Calu3 (cell line): Measurements from ENCODE around the gene POLE3. TPM values are rescaled to one million over a fixed set of nuclear protein-coding genes. Genes with fewer than 3 reads are reported as not detected.

Experiments
- BruUV-seq: library from RNA; stranded (reverse); fragments of 400-500 nt; replicated peaks from 2 replicates; lab custom pipeline; 2021; lab: Mats Ljungman, UMichigan
- CTCF ChIA-PET: fragments of 300-600 bp; sonication (Branson Sonifier 250); formaldehyde crosslinking; loops from one replicate; lab custom pipeline; 2022; ENCODE audit warnings: antibody characterized with exemption; lab: Charles Lee
- DNase-seq: peaks from one replicate; pipeline ENCODE4 v3.0.0; 2022
- H3K27ac Mint-ChIP-seq: one replicate; pipeline ENCODE4 v1.8.0; 2022; ENCODE audit warnings: mixed read lengths; ENCODE audit not compliant: unreplicated experiment
- H3K27me3 Mint-ChIP-seq: one replicate; pipeline ENCODE4 v1.8.0; 2022; ENCODE audit warnings: mixed read lengths; ENCODE audit not compliant: unreplicated experiment
- H3K36me3 Mint-ChIP-seq: one replicate; pipeline ENCODE4 v1.8.0; 2022; ENCODE audit warnings: mild to moderate bottlenecking, moderate library complexity, mixed read lengths; ENCODE audit not compliant: insufficient read depth, unreplicated experiment
- H3K4me1 Mint-ChIP-seq: one replicate; pipeline ENCODE4 v1.8.0; 2022; ENCODE audit warnings: mild to moderate bottlenecking, low read depth, mixed read lengths; ENCODE audit not compliant: unreplicated experiment
- H3K4me3 Mint-ChIP-seq: one replicate; pipeline ENCODE4 v1.8.0; 2022; ENCODE audit warnings: mild to moderate bottlenecking, low read depth, moderate library complexity, mixed read lengths; ENCODE audit not compliant: unreplicated experiment
- H3K9me3 Mint-ChIP-seq: one replicate; pipeline ENCODE4 v1.8.0; 2022; ENCODE audit warnings: low read depth, mixed read lengths; ENCODE audit not compliant: unreplicated experiment
- intact Hi-C: fragments of 100-400 bp; cut with micrococcal nuclease; formaldehyde crosslinking; loops from one replicate; pipeline ENCODE4 v1.10.0; 2022; ENCODE audit not compliant: unreplicated experiment
- total RNA-seq: library from RNA; stranded (reverse); gene quantifications from 2 replicates; pipeline ENCODE4 v1.2.3, GENCODE V29; 2022
- TF ChIP-seq, protein P1 (sequence below): fragments of 200-600 bp; IDR thresholded peaks from one replicate; pipeline ENCODE4 v1.8.0; 2022; ENCODE audit warnings: antibody characterized with exemption; ENCODE audit not compliant: unreplicated experiment

POLE3 gene
- total RNA-seq, 1 experiment from 2014 or later = 37.7 TPM

GRCh38 chr9:113376634-113377567, 33.6 kb downstream of the POLE3 start, which contains the start of gene HDHD3:
TSS of gene HDHD3 (minus strand) at chr9:113376986. CDS start at chr9:113374354, 2,632 bp downstream.
- Mint-ChIP-seq H3K27ac (peak within 1 kb of the TSS; percentile 82), H3K27me3 (no peaks in the 10 kb centered on the region), H3K36me3 (peaks cover 39% of the 10 kb centered on the region), H3K4me3 (peak within 1 kb of the TSS; percentile 79), H3K9me3 (no peaks in the 10 kb centered on the region), H3K4me1 (peaks cover 24% of the 10 kb centered on the region)
- CTCF ChIA-PET = interaction anchor here (0.8 to 1.3 kb wide), 2 partner anchors 24 to 1432 kb away, joined by 5 read pairs; partner anchors contain the start of gene ALAD
- intact Hi-C loops = no loop called here
- TF ChIP-seq, protein P1, sequence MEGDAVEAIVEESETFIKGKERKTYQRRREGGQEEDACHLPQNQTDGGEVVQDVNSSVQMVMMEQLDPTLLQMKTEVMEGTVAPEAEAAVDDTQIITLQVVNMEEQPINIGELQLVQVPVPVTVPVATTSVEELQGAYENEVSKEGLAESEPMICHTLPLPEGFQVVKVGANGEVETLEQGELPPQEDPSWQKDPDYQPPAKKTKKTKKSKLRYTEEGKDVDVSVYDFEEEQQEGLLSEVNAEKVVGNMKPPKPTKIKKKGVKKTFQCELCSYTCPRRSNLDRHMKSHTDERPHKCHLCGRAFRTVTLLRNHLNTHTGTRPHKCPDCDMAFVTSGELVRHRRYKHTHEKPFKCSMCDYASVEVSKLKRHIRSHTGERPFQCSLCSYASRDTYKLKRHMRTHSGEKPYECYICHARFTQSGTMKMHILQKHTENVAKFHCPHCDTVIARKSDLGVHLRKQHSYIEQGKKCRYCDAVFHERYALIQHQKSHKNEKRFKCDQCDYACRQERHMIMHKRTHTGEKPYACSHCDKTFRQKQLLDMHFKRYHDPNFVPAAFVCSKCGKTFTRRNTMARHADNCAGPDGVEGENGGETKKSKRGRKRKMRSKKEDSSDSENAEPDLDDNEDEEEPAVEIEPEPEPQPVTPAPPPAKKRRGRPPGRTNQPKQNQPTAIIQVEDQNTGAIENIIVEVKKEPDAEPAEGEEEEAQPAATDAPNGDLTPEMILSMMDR = no peak
- peak; percentile 84 for DNase-seq
- BruUV-seq = no TSS peak

- TF ChIP-seq, protein P1 = no peak
- intact Hi-C loops = no loop called here
- BruUV-seq = no TSS peak
- peaks cover 39% of the 10 kb centered on the region for H3K36me3 Mint-ChIP-seq
- peak overlapping the region; percentile 79 for H3K4me3 Mint-ChIP-seq
- H3K27ac Mint-ChIP-seq = peak overlapping the region; percentile 82
- CTCF ChIA-PET = no interaction called here
- no peak for DNase-seq
- H3K4me1 Mint-ChIP-seq = peaks cover 12% of the 10 kb centered on the region
- H3K27me3 Mint-ChIP-seq = no peaks in the 10 kb centered on the region
- no peaks in the 10 kb centered on the region for H3K9me3 Mint-ChIP-seq
Measured at GRCh38 chr9:113375057-113376023, 35.1 kb downstream of the POLE3 start.

GRCh38 chr9:113373676-113374392, 36.6 kb downstream of the POLE3 start:
- no peaks in the 10 kb centered on the region for H3K9me3 Mint-ChIP-seq
- TF ChIP-seq, protein P1 = no peak
- CTCF ChIA-PET = interaction anchor here (0.6 kb wide), 1 partner anchor 58 kb away, joined by 3 read pairs; no protein-coding TSS in a partner anchor
- DNase-seq = no peak
- H3K4me3 Mint-ChIP-seq = no peak overlapping the region
- H3K27ac Mint-ChIP-seq = no peak overlapping the region
- no peaks in the 10 kb centered on the region for H3K27me3 Mint-ChIP-seq
- H3K4me1 Mint-ChIP-seq = peaks cover 4% of the 10 kb centered on the region
- H3K36me3 Mint-ChIP-seq = peaks cover 37% of the 10 kb centered on the region
- intact Hi-C loops = no loop called here
- BruUV-seq = no TSS peak

DNA sequence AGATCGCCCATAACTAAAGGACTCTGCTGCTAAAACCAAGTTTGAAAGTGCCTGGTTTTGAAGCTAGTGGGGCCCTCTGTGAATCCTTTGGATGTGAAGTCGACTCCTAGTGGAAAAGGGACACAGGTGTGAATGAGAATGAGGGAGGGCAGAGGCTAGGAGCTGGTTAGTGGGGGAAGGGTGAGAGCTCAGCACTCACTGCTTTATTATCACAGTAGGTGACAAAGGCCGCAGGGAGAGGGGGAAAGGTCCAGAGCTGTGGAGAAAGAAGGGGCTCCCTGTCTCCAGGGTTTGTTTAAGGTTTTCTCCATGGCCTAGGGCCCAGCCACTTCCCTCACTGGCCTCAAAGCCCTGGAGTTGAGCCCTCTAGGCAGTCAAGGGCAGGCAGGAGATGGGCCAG, 37.2 kb downstream of the POLE3 start:
- Mint-ChIP-seq H3K36me3 (peaks cover 36% of the 10 kb centered on the region), H3K4me1 (no peaks in the 10 kb centered on the region), H3K4me3 (no peak overlapping the region), H3K9me3 (no peaks in the 10 kb centered on the region), H3K27me3 (no peaks in the 10 kb centered on the region), H3K27ac (no peak overlapping the region)
- no TSS peak for BruUV-seq
- DNase-seq = no peak
- CTCF ChIA-PET = interaction anchor here (0.6 kb wide), 1 partner anchor 58 kb away, joined by 3 read pairs; no protein-coding TSS in a partner anchor
- intact Hi-C loops = no loop called here
- TF ChIP-seq, protein P1 = no peak
